ENCODE measurements around the gene VCP. TPM values are rescaled to one million over a fixed set of nuclear protein-coding genes. Genes with fewer than 3 reads are reported as not detected.

Gene VCP
- total RNA-seq, 1 donor from 2014 or later: 390 TPM

GRCh38 chr9:35114840-35115628, 42.6 kb upstream of the VCP start:
- Mint-ChIP-seq H3K27me3 (ENCODE audit: low read depth, unreplicated experiment) (no peaks in the 10 kb centered on the region), H3K9me3 (ENCODE audit: unreplicated experiment) (no peaks in the 10 kb centered on the region), H3K36me3 (ENCODE audit: low read depth, unreplicated experiment) (no peaks in the 10 kb centered on the region), H3K27ac (ENCODE audit: unreplicated experiment) (peak overlapping the region; percentile 98), H3K4me3 (ENCODE audit: unreplicated experiment) (peak overlapping the region; percentile 95), H3K4me1 (ENCODE audit: low read depth, unreplicated experiment) (peaks cover 23% of the 10 kb centered on the region)
- Histone ChIP-seq H3K9ac (ENCODE audit: low read length) (peak overlapping the region; percentile 86), H3K9me3 (ENCODE audit: insufficient read depth, low read depth, low read length) (no peaks in the 10 kb centered on the region), H3K79me2 (ENCODE audit: insufficient read depth, low read length) (peaks cover 43% of the 10 kb centered on the region), H2AFZ (ENCODE audit: low read depth, low read length) (peak overlapping the region; percentile 64), H3K27me3 (ENCODE audit: insufficient read depth, low read length) (no peaks in the 10 kb centered on the region), H4K20me1 (ENCODE audit: insufficient read depth, low read length) (peaks cover 12% of the 10 kb centered on the region), H3K36me3 (ENCODE audit: insufficient read depth, low read length) (no peaks in the 10 kb centered on the region), H3K4me1 (ENCODE audit: insufficient read depth, low read length) (peaks cover 48% of the 10 kb centered on the region), H3K27ac (ENCODE audit: low read depth, low read length) (peak overlapping the region; percentile 90), H3K4me2 (ENCODE audit: low read length) (peak overlapping the region; percentile 97), H3K4me3 (ENCODE audit: insufficient read depth, low read depth, low read length) (peak overlapping the region; percentile 94)
- no peak for TF ChIP-seq CTCF (IDR thresholded peaks at IDR 0.05; ENCODE audit: insufficient read depth, low read depth, low read length)
- no peak for TF ChIP-seq EZH2 (IDR thresholded peaks at IDR 0.05; ENCODE audit: insufficient read depth, low read length)
- peak; percentile 10 for DNase-seq (ENCODE audit: low read depth)
- no peak for FAIRE-seq

- peak; percentile 96 for DNase-seq (ENCODE audit: low read depth)
- Histone ChIP-seq H3K4me1 (ENCODE audit: insufficient read depth, low read length) (peaks cover 55% of the 10 kb centered on the region), H3K4me2 (ENCODE audit: low read length) (peak overlapping the region; percentile 97), H3K4me3 (ENCODE audit: insufficient read depth, low read depth, low read length) (peak overlapping the region; percentile 94), H3K27me3 (ENCODE audit: insufficient read depth, low read length) (no peaks in the 10 kb centered on the region), H4K20me1 (ENCODE audit: insufficient read depth, low read length) (peaks cover 20% of the 10 kb centered on the region), H2AFZ (ENCODE audit: low read depth, low read length) (peak overlapping the region; percentile 64), H3K79me2 (ENCODE audit: insufficient read depth, low read length) (peaks cover 51% of the 10 kb centered on the region), H3K36me3 (ENCODE audit: insufficient read depth, low read length) (no peaks in the 10 kb centered on the region), H3K27ac (ENCODE audit: low read depth, low read length) (peak overlapping the region; percentile 90), H3K9me3 (ENCODE audit: insufficient read depth, low read depth, low read length) (no peaks in the 10 kb centered on the region), H3K9ac (ENCODE audit: low read length) (peak overlapping the region; percentile 86)
- H3K27me3 Mint-ChIP-seq (ENCODE audit: low read depth, unreplicated experiment): no peaks in the 10 kb centered on the region
- H3K4me1 Mint-ChIP-seq (ENCODE audit: low read depth, unreplicated experiment): peaks cover 29% of the 10 kb centered on the region
- peak; percentile 86 for FAIRE-seq
- H3K9me3 Mint-ChIP-seq (ENCODE audit: unreplicated experiment): no peaks in the 10 kb centered on the region
- TF ChIP-seq CTCF (IDR thresholded peaks at IDR 0.05; ENCODE audit: insufficient read depth, low read depth, low read length) (no peak), EZH2 (IDR thresholded peaks at IDR 0.05; ENCODE audit: insufficient read depth, low read length) (no peak)
- peak overlapping the region; percentile 98 for H3K27ac Mint-ChIP-seq (ENCODE audit: unreplicated experiment)
- peak overlapping the region; percentile 95 for H3K4me3 Mint-ChIP-seq (ENCODE audit: unreplicated experiment)
- no peaks in the 10 kb centered on the region for H3K36me3 Mint-ChIP-seq (ENCODE audit: low read depth, unreplicated experiment)
Observed at GRCh38 chr9:35114113-35114839, 41.9 kb upstream of the VCP start.
